Esophagus muscularis mucosa (tissue), 4 donors: Measurements from ENCODE around the gene CD8B. TPM values are rescaled to one million over a fixed set of nuclear protein-coding genes. Genes with fewer than 3 reads are reported as not detected.

ENCODE experiments used
- DNase-seq: peaks from one replicate; pipeline ENCODE4 v3.0.0-alpha.2; 2017; ENCODE audit errors: extremely low spot score
- H3K27ac ChIP-seq, 4 donors: fragments of 200-600 bp; sonication (generic); replicated peaks in 1 of 4; 1 replicate in 3 of 4; 2 replicates in 1 of 4; pipeline ENCODE4 v1.5.1; 2016 to 2019; ENCODE audit warnings: mild to moderate bottlenecking in 1 of 4
- H3K27me3 ChIP-seq, 4 donors: fragments of 200-600 bp; sonication (generic); one replicate each; pipeline versions ENCODE4 v1.5.1 to v1.6.0; 2016 to 2019
- H3K36me3 ChIP-seq, 4 donors: fragments of 200-600 bp; sonication (generic); one replicate each; pipeline ENCODE4 v1.5.1; 2016 to 2019
- H3K4me1 ChIP-seq, 4 donors: fragments of 200-600 bp; sonication (generic); one replicate each; pipeline ENCODE4 v1.5.1; 2016 to 2019
- H3K4me3 ChIP-seq, 4 donors: fragments of 200-600 bp; sonication (generic); 1 replicate in 2 of 4; 2 replicates in 2 of 4; pipeline ENCODE4 v1.5.1; 2016 to 2019; ENCODE audit warnings: mild to moderate bottlenecking in 4 of 4, moderate library complexity in 1 of 4
- H3K9me3 ChIP-seq, 4 donors: fragments of 200-600 bp; sonication (generic); 1 replicate in 3 of 4; 2 replicates in 1 of 4; pipeline ENCODE4 v1.5.1; 2016 to 2019
- CTCF ChIP-seq, 3 experiments: fragments of 200-600 bp in 2 of 3; fragments of 450-650 bp in 1 of 3; sonication (generic) in 2 of 3; IDR thresholded peaks; one replicate each; pipeline ENCODE4 v1.5.1; 2017 to 2019; ENCODE audit warnings: antibody characterized with exemption in 3 of 3, mild to moderate bottlenecking in 2 of 3, moderate library complexity in 1 of 3
- EP300 ChIP-seq: sonication (generic); formaldehyde crosslinking; IDR thresholded peaks from one replicate; pipeline ENCODE4 v1.6.1; 2017; ENCODE audit warnings: antibody characterized with exemption
- POLR2A ChIP-seq: fragments of 450-650 bp; IDR thresholded peaks from one replicate; pipeline ENCODE4 v1.6.1; 2017; ENCODE audit warnings: antibody characterized with exemption, moderate library complexity, mild to moderate bottlenecking, low read depth
- POLR2AphosphoS5 ChIP-seq, 2 donors: sonication (generic); formaldehyde crosslinking; IDR thresholded peaks; one replicate each; pipeline ENCODE4 v1.6.1; 2017; ENCODE audit warnings: antibody characterized with exemption in 2 of 2
- WGBS: methylation state at CpG from one replicate; pipeline ENCODE4 v1.1.5; 2018; 5-methylcytosine and 5-hydroxymethylcytosine counted together
- intact Hi-C: fragments of 100-400 bp; cut with DNase I; formaldehyde crosslinking; loops from one replicate; pipeline ENCODE4 v1.15.1; 2023
- total RNA-seq, 4 donors: library from RNA; depleted of rRNA; stranded (reverse); fragments of >200 nt; gene quantifications; one replicate each; pipeline versions ENCODE4 v1.1.0 to v1.2.1, GENCODE V29; 2016

The CD8B gene
- total RNA-seq, 4 donors from 2014 or later = 0.65 to 4.3 (median 2.0) TPM; not detected in 1

GRCh38 chr2:86789687-86790133, 72.0 kb downstream of the CD8B start:
- Histone ChIP-seq H3K27ac (no peak overlapping the region), H3K4me1 (peaks cover 27 to 38% (median 35%) of the 10 kb centered on the region in 4 donors), H3K27me3 (peaks cover 9 to 67% (median 53%) of the 10 kb centered on the region in 4 donors), H3K36me3 (no peaks in the 10 kb centered on the region), H3K9me3 (no peaks in the 10 kb centered on the region), H3K4me3 (peak overlapping the region; percentile 30 to 37 (median 34))
- WGBS = 48% methylated on average over 5 of the region's 40 CpGs
- intact Hi-C loops = no loop called here
- DNase-seq = peak; percentile 64
- TF ChIP-seq EP300 (no peak), POLR2A (no peak), CTCF (IDR thresholded peaks at IDR 0.05) (no peak), POLR2AphosphoS5 (IDR thresholded peaks at IDR 0.05) (no peak)

GRCh38 chr2:86788881-86789686, 72.6 kb downstream of the CD8B start:
- DNase-seq = peak; percentile 91

GRCh38 chr2:86788165-86788564, 73.5 kb downstream of the CD8B start:
- DNase-seq = peak; percentile 47
- intact Hi-C loops = no loop called here
- Histone ChIP-seq H3K4me3 (no peak overlapping the region), H3K27me3 (peaks cover 9 to 52% (median 46%) of the 10 kb centered on the region in 4 donors), H3K4me1 (peaks cover 27 to 38% (median 35%) of the 10 kb centered on the region in 4 donors), H3K9me3 (no peaks in the 10 kb centered on the region), H3K36me3 (no peaks in the 10 kb centered on the region), H3K27ac (no peak overlapping the region)
- 70% methylated on average over 7 of the region's 7 CpGs for WGBS
- TF ChIP-seq POLR2AphosphoS5 (IDR thresholded peaks at IDR 0.05) = no peak
- no peak for TF ChIP-seq EP300
- TF ChIP-seq POLR2A = no peak
- TF ChIP-seq CTCF (IDR thresholded peaks at IDR 0.05) = no peak

More at GRCh38 chr2:86788881-86789686, 72.6 kb downstream of the CD8B start:
- Histone ChIP-seq H3K36me3 (no peaks in the 10 kb centered on the region), H3K4me3 (peak overlapping the region; percentile 30 to 37 (median 34)), H3K4me1 (peaks cover 27 to 38% (median 35%) of the 10 kb centered on the region in 4 donors), H3K27me3 (peaks cover 9 to 61% (median 53%) of the 10 kb centered on the region in 4 donors), H3K9me3 (no peaks in the 10 kb centered on the region), H3K27ac (no peak overlapping the region)
- intact Hi-C loops = no loop called here
- TF ChIP-seq CTCF (IDR thresholded peaks at IDR 0.05) = no peak
- TF ChIP-seq POLR2A = no peak
- no peak for TF ChIP-seq POLR2AphosphoS5 (IDR thresholded peaks at IDR 0.05)
- TF ChIP-seq EP300 = no peak
- WGBS = 14% methylated on average over 49 of the region's 64 CpGs

- no peak for TF ChIP-seq POLR2AphosphoS5 (IDR thresholded peaks at IDR 0.05)
- intact Hi-C loops = no loop called here
Measured at GRCh38 chr2:86787736-86788135, 74.0 kb downstream of the CD8B start.

GRCh38 chr2:86786001-86786536, 75.6 kb downstream of the CD8B start:
- intact Hi-C loops = no loop called here
- no peak overlapping the region for H3K27ac ChIP-seq

More at GRCh38 chr2:86787736-86788135, 74.0 kb downstream of the CD8B start:
- peak; percentile 60 for DNase-seq
- peaks cover 9 to 48% (median 43%) of the 10 kb centered on the region in 4 donors for H3K27me3 ChIP-seq
- H3K4me1 ChIP-seq = peaks cover 27 to 38% (median 35%) of the 10 kb centered on the region in 4 donors
- H3K9me3 ChIP-seq = no peaks in the 10 kb centered on the region
- no peak overlapping the region for H3K27ac ChIP-seq
- WGBS = 19% methylated on average over 2 of the region's 2 CpGs
- H3K36me3 ChIP-seq = no peaks in the 10 kb centered on the region
- H3K4me3 ChIP-seq = no peak overlapping the region

More at GRCh38 chr2:86786001-86786536, 75.6 kb downstream of the CD8B start:
- 62% methylated on average over 10 of the region's 10 CpGs for WGBS
- H3K36me3 ChIP-seq = no peaks in the 10 kb centered on the region
- TF ChIP-seq POLR2A (no peak), POLR2AphosphoS5 (IDR thresholded peaks at IDR 0.05) (no peak), CTCF (IDR thresholded peaks at IDR 0.05) (no peak), EP300 (no peak)
- peaks cover 27 to 32% (median 29%) of the 10 kb centered on the region in 4 donors for H3K4me1 ChIP-seq
- no peaks in the 10 kb centered on the region for H3K9me3 ChIP-seq
- no peak for DNase-seq
- H3K4me3 ChIP-seq = no peak overlapping the region
- H3K27me3 ChIP-seq = peaks cover 9 to 31% (median 28%) of the 10 kb centered on the region in 4 donors
